ENCODE data around the gene MAPK1.

DNA sequence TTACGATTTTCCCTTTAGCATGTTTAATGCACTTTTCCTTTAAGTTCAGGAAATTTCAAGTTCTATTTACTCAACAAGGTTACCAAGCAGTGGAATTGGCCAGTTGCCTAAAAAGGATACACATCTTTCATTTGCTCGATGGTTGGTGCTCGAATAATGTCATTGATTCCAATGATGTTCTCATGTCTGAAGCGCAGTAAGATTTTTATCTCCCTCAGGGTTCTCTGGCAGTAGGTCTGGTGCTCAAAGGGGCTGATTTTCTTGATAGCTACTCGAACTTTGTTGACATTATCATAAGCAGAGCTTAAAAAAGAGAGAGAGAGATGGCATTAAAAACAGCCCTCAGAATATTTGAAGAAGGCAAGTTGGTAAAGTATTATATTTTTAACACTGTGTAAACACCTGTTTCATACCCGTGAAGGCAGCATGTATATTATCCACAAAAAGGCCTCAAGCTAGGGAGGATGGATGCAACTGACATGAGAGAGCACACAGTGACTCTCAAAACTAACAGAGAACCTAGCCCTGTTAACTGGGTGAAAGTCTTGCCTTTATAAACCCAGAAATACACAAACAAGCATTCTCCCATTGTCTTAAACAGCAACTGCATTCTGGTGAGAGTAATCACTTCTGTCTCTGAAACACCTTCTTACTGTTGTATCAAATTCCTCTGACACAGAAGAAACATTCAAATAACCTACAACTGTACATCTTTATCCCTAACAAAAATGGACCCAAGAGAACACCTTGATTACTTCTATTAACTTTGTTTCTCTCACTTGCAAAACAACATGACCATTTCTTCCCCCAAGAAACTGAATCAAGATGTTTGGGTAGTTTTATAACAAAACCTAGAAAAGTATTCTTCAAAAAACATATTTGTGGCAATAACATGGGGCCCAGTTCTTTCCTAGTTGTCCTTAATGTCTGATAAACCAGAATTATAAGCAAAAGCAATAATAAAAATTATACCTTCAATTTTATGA lies 59.6 kb downstream of the MAPK1 start:
- TF ChIP-seq EP300 (IDR thresholded peaks at IDR 0.05) (no peak), CTCF (IDR thresholded peaks at IDR 0.05) (no peak)

Measured in upper lobe of left lung (tissue), 4 donors.